Neutrophil (primary cell): Measurements from ENCODE around the gene ANKS1A.

ENCODE experiments used
- H3K27ac ChIP-seq: fragments of 200-600 bp; sonication (generic); 2 replicates; pipeline ENCODE4 v1.5.1; 2016; ENCODE audit warnings: mild to moderate bottlenecking, moderate library complexity
- H3K27me3 ChIP-seq: fragments of 200-600 bp; sonication (generic); 2 replicates; pipeline ENCODE4 v1.6.0; 2016; ENCODE audit warnings: mild to moderate bottlenecking
- H3K36me3 ChIP-seq: fragments of 200-600 bp; sonication (generic); 2 replicates; pipeline ENCODE4 v1.5.1; 2017
- H3K4me1 ChIP-seq, 2 experiments: fragments of 200-600 bp in 1 of 2; sonication (generic) in 1 of 2; 1 replicate in 1 of 2; 2 replicates in 1 of 2; pipeline versions ENCODE4 v1.5.1 to v1.6.1; 2013 to 2016; ENCODE audit warnings: low read depth in 1 of 2, low read length in 1 of 2, mild to moderate bottlenecking in 1 of 2, moderate library complexity in 1 of 2; ENCODE audit not compliant: control insufficient read depth in 1 of 2, insufficient read depth in 1 of 2
- H3K4me3 ChIP-seq, 2 experiments: fragments of 200-600 bp in 1 of 2; sonication (generic) in 1 of 2; 1 replicate in 1 of 2; 2 replicates in 1 of 2; pipeline ENCODE4 v1.5.1; 2013 to 2016; ENCODE audit warnings: low read depth in 1 of 2, low read length in 1 of 2, mild to moderate bottlenecking in 1 of 2, moderate library complexity in 1 of 2
- H3K9me3 ChIP-seq: fragments of 200-600 bp; sonication (generic); 2 replicates; pipeline ENCODE4 v1.5.1; 2016
- TF ChIP-seq, protein P1 (sequence below): fragments of 200-600 bp; sonication (generic); IDR thresholded peaks from 2 replicates; pipeline ENCODE4 v1.5.1; 2016; ENCODE audit warnings: antibody characterized with exemption

Gene ANKS1A

DNA sequence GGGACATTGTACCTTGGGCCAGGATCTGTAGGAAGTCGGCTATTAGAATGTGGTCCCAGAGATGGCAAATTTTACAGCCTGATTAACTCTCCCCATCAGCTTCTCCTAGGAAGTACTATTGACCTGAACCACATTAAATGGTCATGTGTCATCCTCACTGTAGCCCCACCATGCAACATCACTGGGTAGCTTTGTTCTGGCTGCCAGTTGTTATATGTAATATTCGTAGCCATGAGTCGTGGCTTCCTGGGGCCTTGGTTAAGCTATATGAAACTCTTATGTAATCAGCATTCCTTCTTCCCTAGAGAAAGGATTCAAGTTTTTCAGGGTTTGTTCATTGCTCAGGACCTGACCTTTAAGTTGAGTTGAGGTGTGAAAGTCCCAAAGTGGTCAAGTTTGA lies 125.7 kb downstream of the ANKS1A start:
- H3K36me3 ChIP-seq: peaks cover 33% of the 10 kb centered on the region
- no peak overlapping the region for H3K4me3 ChIP-seq
- H3K9me3 ChIP-seq: no peaks in the 10 kb centered on the region
- peaks cover 8 to 19% of the 10 kb centered on the region in 2 experiments for H3K4me1 ChIP-seq
- TF ChIP-seq, protein P1, sequence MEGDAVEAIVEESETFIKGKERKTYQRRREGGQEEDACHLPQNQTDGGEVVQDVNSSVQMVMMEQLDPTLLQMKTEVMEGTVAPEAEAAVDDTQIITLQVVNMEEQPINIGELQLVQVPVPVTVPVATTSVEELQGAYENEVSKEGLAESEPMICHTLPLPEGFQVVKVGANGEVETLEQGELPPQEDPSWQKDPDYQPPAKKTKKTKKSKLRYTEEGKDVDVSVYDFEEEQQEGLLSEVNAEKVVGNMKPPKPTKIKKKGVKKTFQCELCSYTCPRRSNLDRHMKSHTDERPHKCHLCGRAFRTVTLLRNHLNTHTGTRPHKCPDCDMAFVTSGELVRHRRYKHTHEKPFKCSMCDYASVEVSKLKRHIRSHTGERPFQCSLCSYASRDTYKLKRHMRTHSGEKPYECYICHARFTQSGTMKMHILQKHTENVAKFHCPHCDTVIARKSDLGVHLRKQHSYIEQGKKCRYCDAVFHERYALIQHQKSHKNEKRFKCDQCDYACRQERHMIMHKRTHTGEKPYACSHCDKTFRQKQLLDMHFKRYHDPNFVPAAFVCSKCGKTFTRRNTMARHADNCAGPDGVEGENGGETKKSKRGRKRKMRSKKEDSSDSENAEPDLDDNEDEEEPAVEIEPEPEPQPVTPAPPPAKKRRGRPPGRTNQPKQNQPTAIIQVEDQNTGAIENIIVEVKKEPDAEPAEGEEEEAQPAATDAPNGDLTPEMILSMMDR: no peak
- no peaks in the 10 kb centered on the region for H3K27me3 ChIP-seq
- H3K27ac ChIP-seq: no peak overlapping the region

DNA sequence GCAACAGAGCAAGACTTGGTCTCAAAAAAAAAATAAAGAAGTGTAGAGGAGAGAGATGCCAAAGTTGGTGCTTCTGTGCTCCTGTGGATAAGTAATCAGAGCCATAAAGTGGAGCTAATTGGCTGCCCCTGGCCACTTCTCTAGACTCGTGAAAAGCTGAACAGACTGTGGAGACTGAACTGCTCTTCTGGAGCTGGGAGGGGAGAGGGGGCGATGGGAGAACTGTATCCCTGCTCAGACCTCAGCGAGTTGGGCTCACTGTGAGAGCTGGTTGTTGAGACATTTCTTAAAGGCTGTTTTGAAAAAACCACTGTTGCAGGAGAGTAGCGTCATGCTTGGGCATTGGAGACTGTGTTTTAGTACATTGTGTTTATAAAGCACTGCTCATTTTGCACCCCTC lies 126.4 kb downstream of the ANKS1A start:
- peaks cover 8 to 19% of the 10 kb centered on the region in 2 experiments for H3K4me1 ChIP-seq
- no peak overlapping the region for H3K4me3 ChIP-seq
- no peaks in the 10 kb centered on the region for H3K27me3 ChIP-seq
- H3K9me3 ChIP-seq: no peaks in the 10 kb centered on the region
- H3K27ac ChIP-seq: no peak overlapping the region
- H3K36me3 ChIP-seq: peaks cover 40% of the 10 kb centered on the region
- TF ChIP-seq, protein P1: no peak

DNA sequence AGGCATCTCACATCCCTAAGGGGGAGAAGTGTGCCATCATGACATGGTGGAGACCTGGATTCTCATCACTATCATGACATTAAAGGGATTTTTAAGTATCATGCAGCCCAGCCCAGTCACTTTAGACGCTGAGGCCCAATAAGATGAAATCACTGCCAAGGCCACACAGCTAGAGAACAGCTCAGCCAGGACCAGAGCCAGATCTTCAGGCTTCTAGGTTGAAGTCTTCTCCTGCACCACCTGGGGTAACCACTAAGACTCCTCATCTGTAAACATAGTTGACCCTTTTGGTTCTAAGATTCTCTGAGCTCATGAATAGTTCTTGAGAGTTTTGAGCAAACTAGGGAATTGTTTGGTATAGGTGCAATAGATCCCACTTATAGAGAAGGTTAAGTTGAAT lies 126.9 kb downstream of the ANKS1A start:
- TF ChIP-seq, protein P1: no peak
- no peaks in the 10 kb centered on the region for H3K9me3 ChIP-seq
- H3K36me3 ChIP-seq: peaks cover 45% of the 10 kb centered on the region
- no peak overlapping the region for H3K4me3 ChIP-seq
- no peak overlapping the region for H3K27ac ChIP-seq
- no peaks in the 10 kb centered on the region for H3K27me3 ChIP-seq
- H3K4me1 ChIP-seq: peaks cover 8 to 19% of the 10 kb centered on the region in 2 experiments

- no peak overlapping the region for H3K27ac ChIP-seq
- no peaks in the 10 kb centered on the region for H3K27me3 ChIP-seq
These were observed 127.7 kb downstream of the ANKS1A start for GRCh38 chr6:35016502-35017321.

GRCh38 chr6:35017411-35018181 lies 128.5 kb downstream of the ANKS1A start:
- no peak overlapping the region for H3K4me3 ChIP-seq
- H3K4me1 ChIP-seq: peaks cover 8 to 19% of the 10 kb centered on the region in 2 experiments
- H3K9me3 ChIP-seq: no peaks in the 10 kb centered on the region
- no peak overlapping the region for H3K27ac ChIP-seq
- H3K36me3 ChIP-seq: peaks cover 59% of the 10 kb centered on the region
- TF ChIP-seq, protein P1: no peak
- H3K27me3 ChIP-seq: no peaks in the 10 kb centered on the region

More at GRCh38 chr6:35016502-35017321, 127.7 kb downstream of the ANKS1A start:
- TF ChIP-seq, protein P1: no peak
- H3K4me3 ChIP-seq: no peak overlapping the region
- H3K4me1 ChIP-seq: peaks cover 8 to 19% of the 10 kb centered on the region in 2 experiments
- no peaks in the 10 kb centered on the region for H3K9me3 ChIP-seq
- peaks cover 51% of the 10 kb centered on the region for H3K36me3 ChIP-seq
